Activated CD8-positive, alpha-beta memory T cell treated with anti-CD3 and anti-CD28 coated beads, Interleukin-2, amount 50 U/mL, for 24 hours (primary cell): ENCODE data around the gene SIX3.

Source experiments
- DNase-seq: peaks from one replicate; pipeline ENCODE4 v3.0.0-alpha.2; 2020; ENCODE audit errors: extremely low read depth

SIX3 gene

GRCh38 chr2:44941551-44942234 lies at the start of gene SIX3:
TSS of gene SIX3 (plus strand) at chr2:44941702. CDS start at chr2:44942105, 403 bp downstream.
- DNase-seq = no peak

- DNase-seq = no peak
These were observed 47.4 kb upstream of the SIX3 start for GRCh38 chr2:44894058-44894457.

GRCh38 chr2:44895061-44895460 lies 46.4 kb upstream of the SIX3 start:
- no peak for DNase-seq

GRCh38 chr2:44897406-44897805 lies 44.1 kb upstream of the SIX3 start:
- no peak for DNase-seq

- no peak for DNase-seq
These were observed 39.0 kb upstream of the SIX3 start for GRCh38 chr2:44902217-44903137.

GRCh38 chr2:44904578-44904977 lies 36.9 kb upstream of the SIX3 start:
- DNase-seq = no peak

- no peak for DNase-seq
These were observed 34.5 kb upstream of the SIX3 start for GRCh38 chr2:44906972-44907371.

GRCh38 chr2:44909831-44910230 lies 31.7 kb upstream of the SIX3 start:
- DNase-seq = no peak

- DNase-seq = no peak
These were observed 28.8 kb upstream of the SIX3 start for GRCh38 chr2:44912660-44913059.

GRCh38 chr2:44916291-44916690 lies 25.2 kb upstream of the SIX3 start:
- DNase-seq = no peak

GRCh38 chr2:44918095-44918775 lies 23.3 kb upstream of the SIX3 start:
- no peak for DNase-seq

- no peak for DNase-seq
These were observed 20.8 kb upstream of the SIX3 start for GRCh38 chr2:44920751-44921150.

- DNase-seq = no peak
These were observed 18.7 kb upstream of the SIX3 start for GRCh38 chr2:44922776-44923175.

- no peak for DNase-seq
These were observed 15.9 kb upstream of the SIX3 start for GRCh38 chr2:44925561-44926136.

GRCh38 chr2:44926957-44927356 lies 14.5 kb upstream of the SIX3 start:
- DNase-seq = no peak

- no peak for DNase-seq
These were observed 13.5 kb upstream of the SIX3 start for GRCh38 chr2:44927985-44928482.

- DNase-seq = no peak
These were observed 12.9 kb upstream of the SIX3 start for GRCh38 chr2:44928483-44929158.

GRCh38 chr2:44929159-44929734 lies 12.3 kb upstream of the SIX3 start:
- no peak for DNase-seq

GRCh38 chr2:44929735-44930273 lies 11.7 kb upstream of the SIX3 start:
- no peak for DNase-seq

- DNase-seq = no peak
These were observed 11.0 kb upstream of the SIX3 start for GRCh38 chr2:44930274-44931197.
